B cell (primary cell): Measurements from ENCODE around the gene CPOX. TPM values are rescaled to one million over a fixed set of nuclear protein-coding genes. Genes with fewer than 3 reads are reported as not detected.

ENCODE experiments used
- ATAC-seq: fragments of 200-7000 bp; cut with Tn5 transposase; one replicate; pipeline ENCODE4 v1.10.0; 2021; ENCODE audit warnings: low read depth, mild to moderate bottlenecking, moderate number of reproducible peaks, moderate library complexity
- CTCF ChIA-PET: fragments of 350-600 bp; sonication (Branson Sonifier 250); formaldehyde crosslinking; loops from one replicate; lab custom pipeline; 2021; ENCODE audit warnings: antibody characterized with exemption, inconsistent platforms; lab: Charles Lee
- POLR2A ChIA-PET: fragments of 350-600 bp; sonication (Branson Sonifier 250); formaldehyde crosslinking; loops from one replicate; lab custom pipeline; 2021; ENCODE audit warnings: antibody characterized with exemption; lab: Charles Lee
- DNase-seq: peaks from one replicate; pipeline ENCODE4 v3.0.0; 2013
- H2AFZ ChIP-seq: 2 replicates; pipeline ENCODE4 v1.6.1; 2012; ENCODE audit warnings: mild to moderate bottlenecking, low read depth, low read length; ENCODE audit not compliant: insufficient read depth, poor library complexity, severe bottlenecking
- H3K27ac ChIP-seq, 2 donors: 1 replicate in 1 of 2; 2 replicates in 1 of 2; pipeline ENCODE4 v1.5.1; 2012 to 2013; ENCODE audit warnings: low read length in 2 of 2, mild to moderate bottlenecking in 2 of 2, moderate library complexity in 1 of 2
- H3K27me3 ChIP-seq, 4 experiments: fragments of 200-600 bp in 1 of 4; sonication (generic) in 1 of 4; replicated peaks in 1 of 4; 1 replicate in 2 of 4; 2 replicates in 2 of 4; pipeline versions ENCODE4 v1.6.1 to v1.7.0; 2013 to 2016; ENCODE audit warnings: low read length in 3 of 4, mild to moderate bottlenecking in 2 of 4, mixed read lengths in 1 of 4, moderate library complexity in 1 of 4; ENCODE audit not compliant: insufficient read depth in 4 of 4, control insufficient read depth in 3 of 4; ENCODE audit errors: control extremely low read depth in 1 of 4
- H3K36me3 ChIP-seq, 2 experiments: replicated peaks in 1 of 2; 1 replicate in 1 of 2; 2 replicates in 1 of 2; pipeline versions ENCODE4 v1.6.1 to v1.7.1; 2013; ENCODE audit warnings: low read length in 1 of 2; ENCODE audit not compliant: insufficient read depth in 2 of 2, control insufficient read depth in 1 of 2; ENCODE audit errors: control extremely low read depth in 1 of 2, extremely low read depth in 1 of 2
- H3K4me1 ChIP-seq, 2 donors: fragments of 200-600 bp in 1 of 2; sonication (generic) in 1 of 2; 1 replicate in 1 of 2; 2 replicates in 1 of 2; pipeline versions ENCODE4 v1.5.1 to v1.6.1; 2013 to 2017; ENCODE audit warnings: low read length in 2 of 2; ENCODE audit not compliant: control insufficient read depth in 2 of 2, insufficient read depth in 2 of 2
- H3K4me2 ChIP-seq: replicated peaks from 2 replicates; pipeline ENCODE3; 2012; ENCODE audit warnings: mild to moderate bottlenecking, low read depth, low read length; ENCODE audit not compliant: poor library complexity, severe bottlenecking
- H3K4me3 ChIP-seq, 5 experiments: fragments of 200-600 bp in 1 of 5; sonication (generic) in 1 of 5; 1 replicate in 3 of 5; 2 replicates in 2 of 5; pipeline versions ENCODE4 v1.5.1 to v1.7.0; 2011 to 2016; ENCODE audit warnings: low read length in 4 of 5, mild to moderate bottlenecking in 4 of 5, low read depth in 2 of 5, control low read depth in 1 of 5, moderate library complexity in 1 of 5; ENCODE audit not compliant: insufficient read depth in 1 of 5; ENCODE audit errors: control extremely low read depth in 1 of 5, extremely low read depth in 1 of 5
- H3K79me2 ChIP-seq: fragments of 200-600 bp; sonication (generic); one replicate; pipeline ENCODE4 v1.6.0; 2016; ENCODE audit warnings: low read length; ENCODE audit not compliant: control insufficient read depth, insufficient read depth
- H3K9ac ChIP-seq: fragments of 200-600 bp; sonication (generic); 2 replicates; pipeline ENCODE4 v1.6.1; 2017; ENCODE audit warnings: mild to moderate bottlenecking, low read length, moderate library complexity
- H3K9me3 ChIP-seq, 3 donors: one replicate each; pipeline versions ENCODE4 v1.6.1 to v1.7.1; 2013; ENCODE audit warnings: low read length in 2 of 3; ENCODE audit not compliant: control insufficient read depth in 2 of 3, insufficient read depth in 1 of 3; ENCODE audit errors: control extremely low read depth in 1 of 3
- H4K20me1 ChIP-seq: 2 replicates; pipeline ENCODE4 v1.6.0; 2012; ENCODE audit warnings: mild to moderate bottlenecking, low read length; ENCODE audit not compliant: insufficient read depth, control insufficient read depth, poor library complexity, severe bottlenecking
- H3K27ac Mint-ChIP-seq: one replicate; pipeline ENCODE4 v1.8.0; 2021; ENCODE audit warnings: mixed read lengths
- H3K27me3 Mint-ChIP-seq: one replicate; pipeline ENCODE4 v1.8.0; 2021; ENCODE audit warnings: mixed read lengths
- H3K4me1 Mint-ChIP-seq: one replicate; pipeline ENCODE4 v1.8.0; 2021; ENCODE audit warnings: mixed read lengths
- H3K4me3 Mint-ChIP-seq: one replicate; pipeline ENCODE4 v1.8.0; 2021; ENCODE audit warnings: mixed read lengths
- H3K9me3 Mint-ChIP-seq: one replicate; pipeline ENCODE4 v1.8.0; 2022; ENCODE audit warnings: mixed read lengths; ENCODE audit not compliant: insufficient read depth
- EZH2 ChIP-seq: IDR thresholded peaks from 2 replicates; pipeline ENCODE4 v1.6.1; 2012; ENCODE audit warnings: borderline replicate concordance, low read depth, mild to moderate bottlenecking, moderate library complexity, low read length; ENCODE audit not compliant: insufficient read depth, poor library complexity, severe bottlenecking
- WGBS: methylation state at CpG from one replicate; pipeline ENCODE4 v1.1.5; 2013; ENCODE audit warnings: missing lambda C conversion rate; ENCODE audit not compliant: insufficient coverage; 5-methylcytosine and 5-hydroxymethylcytosine counted together
- intact Hi-C: fragments of 100-400 bp; cut with micrococcal nuclease; formaldehyde crosslinking; loops from one replicate; pipeline ENCODE4 v1.10.0; 2022
- polyA plus RNA-seq: library from polyadenylated mRNA; depleted of rRNA; stranded (reverse); fragments of >200 nt; gene quantifications from 2 replicates; pipeline ENCODE4 v1.2.3, GENCODE V29; 2012
- total RNA-seq, 2 donors: library from RNA; stranded (reverse); fragments of 120-200 nt in 1 of 2; gene quantifications; 1 replicate in 1 of 2; 2 replicates in 1 of 2; pipeline versions ENCODE4 v1.2.3 to v1.2.4, GENCODE V29; 2013 to 2022
- TF ChIP-seq, protein P1 (sequence below): fragments of 200-600 bp; IDR thresholded peaks from one replicate; pipeline ENCODE4 v1.8.0; 2022; ENCODE audit warnings: antibody characterized with exemption, mild to moderate bottlenecking

Gene CPOX
- total and polyA plus RNA-seq, 2 donors (not counting 1 experiment from before 2014, with no cell fraction given) = 6.8 to 17.5 TPM

DNA sequence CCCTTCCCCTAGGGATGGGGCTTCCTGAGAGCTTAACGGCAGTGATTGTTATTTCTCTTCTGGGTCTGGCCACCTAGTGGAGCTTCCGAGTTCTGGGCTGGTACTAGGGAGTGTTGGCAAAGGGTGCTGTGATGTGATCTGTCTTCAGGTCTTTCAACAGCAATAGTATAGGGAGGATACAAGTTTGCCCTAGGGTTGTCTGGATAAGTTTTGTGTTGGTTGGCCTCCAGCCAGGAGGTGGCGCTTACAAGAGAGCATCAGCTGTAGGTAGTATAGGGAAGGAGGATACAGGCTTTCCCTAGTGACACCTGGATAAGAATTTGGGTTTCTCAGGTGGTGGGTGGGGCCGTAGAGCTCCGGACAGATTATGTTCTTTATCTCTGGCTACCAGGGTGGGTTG, 19.2 kb upstream of the CPOX start:
- intact Hi-C loops = no loop called here
- Histone ChIP-seq H3K9ac (no peak overlapping the region), H2AFZ (no peak overlapping the region), H3K9me3 (peaks cover 0 to 9% (median 0%) of the 10 kb centered on the region in 3 donors), H3K79me2 (no peaks in the 10 kb centered on the region), H3K4me1 (no peaks in the 10 kb centered on the region), H3K27ac (no peak overlapping the region), H3K36me3 (no peaks in the 10 kb centered on the region), H4K20me1 (no peaks in the 10 kb centered on the region), H3K4me2 (no peak overlapping the region), H3K27me3 (peaks cover 0 to 4% (median 0%) of the 10 kb centered on the region in 4 experiments), H3K4me3 (no peak overlapping the region)
- no peak for ATAC-seq
- ChIA-PET CTCF (no interaction called here), POLR2A (interaction anchor here (0.7 kb wide), 1 partner anchor 571 kb away, joined by 5 read pairs; no protein-coding TSS in a partner anchor)
- Mint-ChIP-seq H3K9me3 (peaks cover 4% of the 10 kb centered on the region), H3K4me3 (no peak overlapping the region), H3K27ac (no peak overlapping the region), H3K27me3 (peaks cover 5% of the 10 kb centered on the region), H3K4me1 (no peaks in the 10 kb centered on the region)
- 80% methylated on average over 4 of the region's 5 CpGs for WGBS
- no peak for TF ChIP-seq EZH2
- TF ChIP-seq, protein P1, sequence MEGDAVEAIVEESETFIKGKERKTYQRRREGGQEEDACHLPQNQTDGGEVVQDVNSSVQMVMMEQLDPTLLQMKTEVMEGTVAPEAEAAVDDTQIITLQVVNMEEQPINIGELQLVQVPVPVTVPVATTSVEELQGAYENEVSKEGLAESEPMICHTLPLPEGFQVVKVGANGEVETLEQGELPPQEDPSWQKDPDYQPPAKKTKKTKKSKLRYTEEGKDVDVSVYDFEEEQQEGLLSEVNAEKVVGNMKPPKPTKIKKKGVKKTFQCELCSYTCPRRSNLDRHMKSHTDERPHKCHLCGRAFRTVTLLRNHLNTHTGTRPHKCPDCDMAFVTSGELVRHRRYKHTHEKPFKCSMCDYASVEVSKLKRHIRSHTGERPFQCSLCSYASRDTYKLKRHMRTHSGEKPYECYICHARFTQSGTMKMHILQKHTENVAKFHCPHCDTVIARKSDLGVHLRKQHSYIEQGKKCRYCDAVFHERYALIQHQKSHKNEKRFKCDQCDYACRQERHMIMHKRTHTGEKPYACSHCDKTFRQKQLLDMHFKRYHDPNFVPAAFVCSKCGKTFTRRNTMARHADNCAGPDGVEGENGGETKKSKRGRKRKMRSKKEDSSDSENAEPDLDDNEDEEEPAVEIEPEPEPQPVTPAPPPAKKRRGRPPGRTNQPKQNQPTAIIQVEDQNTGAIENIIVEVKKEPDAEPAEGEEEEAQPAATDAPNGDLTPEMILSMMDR = no peak
- no peak for DNase-seq

DNA sequence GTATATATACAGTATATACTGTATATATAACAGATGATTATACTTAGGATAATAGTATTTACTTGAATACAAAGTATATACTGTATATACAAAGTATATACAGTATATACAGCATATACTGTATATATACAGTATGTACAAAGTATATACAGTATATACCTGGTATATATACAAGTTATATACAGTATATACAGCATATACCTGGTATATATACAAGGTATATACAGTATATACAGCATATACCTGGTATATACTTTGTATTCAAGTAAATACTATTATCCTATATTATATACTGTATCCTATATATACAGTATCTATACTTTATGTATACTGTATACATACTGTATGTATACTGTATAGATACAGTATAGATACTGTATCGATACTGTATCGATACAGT, 14.6 kb upstream of the CPOX start:
- Histone ChIP-seq H3K9me3 (peaks cover 0 to 10% (median 0%) of the 10 kb centered on the region in 3 donors), H3K4me2 (no peak overlapping the region), H3K9ac (no peak overlapping the region), H3K4me3 (no peak overlapping the region), H3K36me3 (no peaks in the 10 kb centered on the region), H3K27me3 (peaks cover 0 to 9% (median 0%) of the 10 kb centered on the region in 4 experiments), H3K4me1 (no peaks in the 10 kb centered on the region), H3K27ac (no peak overlapping the region), H4K20me1 (no peaks in the 10 kb centered on the region), H2AFZ (no peak overlapping the region), H3K79me2 (no peaks in the 10 kb centered on the region)
- CTCF ChIA-PET = no interaction called here
- Mint-ChIP-seq H3K27ac (no peak overlapping the region), H3K9me3 (peaks cover 4% of the 10 kb centered on the region), H3K4me1 (no peaks in the 10 kb centered on the region), H3K4me3 (no peak overlapping the region), H3K27me3 (peaks cover 16% of the 10 kb centered on the region)
- TF ChIP-seq, protein P1 = no peak
- TF ChIP-seq EZH2 = no peak
- WGBS = no CpG with 5 or more reads among the region's 2 CpGs
- no peak for DNase-seq
- POLR2A ChIA-PET = no interaction called here
- intact Hi-C loops = no loop called here
- ATAC-seq = no peak
